ENCODE data around the gene DYNLL1. TPM values are rescaled to one million over a fixed set of nuclear protein-coding genes. Genes with fewer than 3 reads are reported as not detected.
A peak's percentile ranks its signal among the peaks of the same experiment; 100 is the strongest.

DYNLL1 gene
- total RNA-seq, 1 donor from 2014 or later = 249 TPM

DNA sequence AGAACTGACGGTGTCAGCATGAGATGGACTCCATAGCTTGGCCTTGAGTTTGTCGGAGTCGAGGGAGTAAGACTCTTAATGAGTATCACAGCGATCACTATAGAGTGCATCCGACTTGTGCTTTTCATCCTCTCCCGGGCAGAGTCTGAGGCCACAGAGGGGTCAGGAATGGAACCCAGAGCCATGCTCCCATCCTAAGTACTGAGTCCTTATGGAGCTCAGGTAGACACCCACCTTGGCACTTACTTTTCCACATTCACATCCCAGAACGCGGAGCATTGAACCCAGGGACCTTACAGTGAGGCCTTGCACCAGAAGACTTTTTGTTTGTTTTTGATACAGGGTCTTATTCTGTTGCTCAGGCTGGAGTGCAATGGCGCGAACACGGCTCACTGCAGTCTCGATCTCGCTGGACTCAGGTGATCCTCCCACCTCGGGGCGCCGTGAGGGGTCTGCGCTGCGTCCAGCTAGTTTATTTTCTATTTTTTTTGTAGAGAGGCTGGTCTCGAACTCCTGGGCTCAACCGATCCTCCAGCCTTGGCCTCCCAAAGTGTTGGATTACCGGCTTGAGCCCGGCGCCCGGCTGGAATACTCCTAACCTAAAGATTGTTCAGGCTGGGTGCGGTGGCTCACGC, 25.6 kb upstream of the DYNLL1 start:
- TF ChIP-seq, protein P1, sequence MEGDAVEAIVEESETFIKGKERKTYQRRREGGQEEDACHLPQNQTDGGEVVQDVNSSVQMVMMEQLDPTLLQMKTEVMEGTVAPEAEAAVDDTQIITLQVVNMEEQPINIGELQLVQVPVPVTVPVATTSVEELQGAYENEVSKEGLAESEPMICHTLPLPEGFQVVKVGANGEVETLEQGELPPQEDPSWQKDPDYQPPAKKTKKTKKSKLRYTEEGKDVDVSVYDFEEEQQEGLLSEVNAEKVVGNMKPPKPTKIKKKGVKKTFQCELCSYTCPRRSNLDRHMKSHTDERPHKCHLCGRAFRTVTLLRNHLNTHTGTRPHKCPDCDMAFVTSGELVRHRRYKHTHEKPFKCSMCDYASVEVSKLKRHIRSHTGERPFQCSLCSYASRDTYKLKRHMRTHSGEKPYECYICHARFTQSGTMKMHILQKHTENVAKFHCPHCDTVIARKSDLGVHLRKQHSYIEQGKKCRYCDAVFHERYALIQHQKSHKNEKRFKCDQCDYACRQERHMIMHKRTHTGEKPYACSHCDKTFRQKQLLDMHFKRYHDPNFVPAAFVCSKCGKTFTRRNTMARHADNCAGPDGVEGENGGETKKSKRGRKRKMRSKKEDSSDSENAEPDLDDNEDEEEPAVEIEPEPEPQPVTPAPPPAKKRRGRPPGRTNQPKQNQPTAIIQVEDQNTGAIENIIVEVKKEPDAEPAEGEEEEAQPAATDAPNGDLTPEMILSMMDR (IDR thresholded peaks at IDR 0.05; ENCODE audit: unreplicated experiment) = no peak
- Mint-ChIP-seq H3K36me3 (peaks cover 8% of the 10 kb centered on the region), H3K27me3 (ENCODE audit: low read depth) (no peaks in the 10 kb centered on the region), H3K4me1 (peaks cover 48% of the 10 kb centered on the region), H3K27ac (peak overlapping the region; percentile 98), H3K9me3 (no peaks in the 10 kb centered on the region), H3K4me3 (peak overlapping the region; percentile 87)
- DNase-seq (ENCODE audit: low spot score in 2 of 2, unreplicated experiment in 2 of 2) = no peak

DNA sequence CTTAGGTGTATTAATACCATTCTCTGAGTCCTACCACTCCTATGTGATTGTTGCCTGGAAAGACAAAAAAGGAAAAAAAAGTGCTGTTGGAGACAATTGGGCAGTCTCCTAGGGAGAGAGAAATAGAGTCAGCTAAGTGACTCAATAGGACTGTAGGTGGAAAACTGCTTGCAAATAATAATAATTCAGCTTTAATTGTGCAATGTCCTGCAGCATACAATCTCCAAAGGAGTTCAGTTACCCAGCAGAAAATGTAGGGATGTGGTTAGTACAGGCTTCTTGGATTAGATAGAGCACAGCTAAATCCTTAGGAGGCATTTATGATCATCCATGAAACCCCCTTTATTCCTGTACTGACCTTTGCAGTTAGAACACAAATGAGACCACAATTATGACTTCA, 23.4 kb upstream of the DYNLL1 start:
- Mint-ChIP-seq H3K36me3 (peaks cover under 1% of the 10 kb centered on the region), H3K27ac (peak overlapping the region; percentile 78), H3K4me1 (peaks cover 50% of the 10 kb centered on the region), H3K9me3 (no peaks in the 10 kb centered on the region), H3K4me3 (no peak overlapping the region), H3K27me3 (ENCODE audit: low read depth) (no peaks in the 10 kb centered on the region)
- no peak for DNase-seq (ENCODE audit: low spot score in 2 of 2, unreplicated experiment in 2 of 2)
- TF ChIP-seq, protein P1 (IDR thresholded peaks at IDR 0.05; ENCODE audit: unreplicated experiment) = no peak

DNA sequence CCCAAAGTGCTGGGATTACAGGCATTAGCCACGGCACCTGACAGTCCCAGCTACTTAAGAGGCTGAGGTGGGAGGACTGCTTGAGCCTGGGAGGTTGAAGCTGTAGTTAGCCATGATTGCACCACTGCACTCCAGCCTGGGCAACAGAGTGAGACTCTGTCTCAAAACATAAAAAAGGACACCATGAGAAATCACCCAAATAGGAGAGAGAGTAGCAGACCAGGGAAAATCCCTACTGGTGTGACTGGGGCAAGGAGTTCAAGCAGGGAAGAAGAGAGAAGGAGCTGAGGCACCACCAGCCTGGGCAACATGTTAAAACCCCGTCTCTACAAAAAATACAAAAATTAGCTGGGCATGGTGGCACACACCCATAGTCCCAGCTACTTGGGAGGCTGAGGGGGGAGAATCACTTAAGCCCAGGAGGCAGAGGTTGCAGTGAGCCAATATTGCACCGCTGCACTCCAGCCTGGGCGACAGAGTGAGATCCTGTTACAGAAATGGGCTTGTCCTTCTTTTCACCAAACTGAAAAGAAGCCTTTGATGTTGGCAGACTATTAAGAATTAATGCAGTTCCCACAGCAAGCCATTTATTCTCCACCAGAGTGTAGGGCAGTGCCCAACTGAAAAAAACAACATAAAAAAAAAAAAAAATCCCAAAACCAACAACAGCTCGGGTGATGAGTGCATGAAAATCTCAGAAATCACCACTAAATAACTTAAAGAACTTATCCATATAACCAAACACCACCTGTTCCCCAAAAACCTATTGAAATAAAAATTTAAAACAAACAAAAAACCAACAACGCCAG, 21.9 kb upstream of the DYNLL1 start:
- DNase-seq (ENCODE audit: low spot score in 2 of 2, unreplicated experiment in 2 of 2) = no peak
- Mint-ChIP-seq H3K27me3 (ENCODE audit: low read depth) (no peaks in the 10 kb centered on the region), H3K27ac (peak overlapping the region; percentile 89), H3K36me3 (no peaks in the 10 kb centered on the region), H3K4me3 (no peak overlapping the region), H3K9me3 (no peaks in the 10 kb centered on the region), H3K4me1 (peaks cover 41% of the 10 kb centered on the region)
- TF ChIP-seq, protein P1 (IDR thresholded peaks at IDR 0.05; ENCODE audit: unreplicated experiment) = no peak

DNA sequence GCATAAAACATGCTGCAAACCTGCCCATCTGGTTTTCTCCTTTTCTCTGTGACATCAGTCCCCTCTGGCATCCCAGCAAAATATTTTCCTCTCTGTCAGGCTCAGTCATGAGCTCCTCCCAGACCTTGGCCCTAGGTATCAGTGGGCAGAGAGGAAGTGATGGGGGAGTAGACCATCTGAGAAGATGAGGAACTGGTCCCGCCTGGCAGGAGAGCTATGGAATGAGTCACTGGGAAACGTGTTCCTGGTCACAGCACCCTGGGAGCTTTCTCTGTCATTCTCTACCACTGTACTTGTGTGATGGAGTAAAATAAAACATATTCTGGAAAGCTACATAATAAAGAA, 21.3 kb upstream of the DYNLL1 start:
- DNase-seq (ENCODE audit: low spot score in 2 of 2, unreplicated experiment in 2 of 2) = peak in 1 of 2 experiments; percentile 41
- Mint-ChIP-seq H3K36me3 (no peaks in the 10 kb centered on the region), H3K4me1 (peaks cover 41% of the 10 kb centered on the region), H3K27ac (peak overlapping the region; percentile 89), H3K9me3 (no peaks in the 10 kb centered on the region), H3K27me3 (ENCODE audit: low read depth) (no peaks in the 10 kb centered on the region), H3K4me3 (no peak overlapping the region)
- TF ChIP-seq, protein P1 (IDR thresholded peaks at IDR 0.05; ENCODE audit: unreplicated experiment) = no peak

DNA sequence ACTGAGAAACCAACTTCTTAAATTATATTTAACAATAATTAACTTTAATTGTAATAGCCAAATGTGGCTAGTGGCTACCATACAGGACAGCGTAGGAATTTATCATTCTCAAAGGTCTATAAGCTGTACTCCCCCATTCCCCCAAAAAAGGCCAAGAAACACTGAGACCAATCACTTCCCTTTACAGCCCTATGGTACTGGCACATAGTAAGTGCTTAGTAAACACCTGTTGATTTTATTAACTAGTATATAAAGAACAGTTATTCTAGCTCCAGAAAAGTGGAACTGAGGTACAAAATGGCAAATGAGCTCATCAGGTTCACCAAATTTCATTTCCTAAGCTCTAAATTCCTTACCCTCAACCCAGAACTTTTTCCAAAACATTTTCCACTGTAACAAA, 20.3 kb upstream of the DYNLL1 start:
- H3K4me3 Mint-ChIP-seq = no peak overlapping the region
- H3K27ac Mint-ChIP-seq = peak overlapping the region; percentile 64
- TF ChIP-seq, protein P1 (IDR thresholded peaks at IDR 0.05; ENCODE audit: unreplicated experiment) = no peak
- H3K36me3 Mint-ChIP-seq = no peaks in the 10 kb centered on the region
- H3K4me1 Mint-ChIP-seq = peaks cover 37% of the 10 kb centered on the region
- no peaks in the 10 kb centered on the region for H3K9me3 Mint-ChIP-seq
- DNase-seq (ENCODE audit: low spot score in 2 of 2, unreplicated experiment in 2 of 2) = no peak
- H3K27me3 Mint-ChIP-seq (ENCODE audit: low read depth) = no peaks in the 10 kb centered on the region
